Measurements from ENCODE around the gene LAMC1.

LAMC1 gene

DNA sequence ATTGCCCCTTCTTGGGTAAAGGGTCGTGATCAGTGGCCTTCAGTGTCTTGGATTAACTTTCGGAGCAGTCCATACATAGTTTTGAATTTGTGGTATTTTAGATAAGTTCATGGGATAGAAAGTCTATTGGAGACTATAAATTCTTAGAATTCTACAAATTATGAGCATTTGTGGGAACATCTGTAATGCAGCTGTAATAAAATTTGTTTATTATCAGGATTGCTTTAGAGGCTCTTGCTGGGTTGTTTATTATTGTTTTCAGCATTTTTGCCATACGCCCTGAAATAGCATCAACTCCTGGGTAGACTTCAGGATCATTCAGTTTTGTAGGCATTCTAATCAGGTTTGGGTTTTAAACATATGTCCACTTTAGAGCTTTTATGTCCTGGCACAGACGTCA, 16.1 kb downstream of the LAMC1 start:
- peak overlapping the region; percentile 46; the same call in 1 of the 2 replicates for H3K4me2 ChIP-seq
- H3K4me1 ChIP-seq (ENCODE audit: low read depth, poor library complexity, severe bottlenecking) = peaks cover 22% of the 10 kb centered on the region
- H3K9ac ChIP-seq = no peak overlapping the region
- H2AFZ ChIP-seq (ENCODE audit: low read depth) = no peak overlapping the region
- H3K79me2 ChIP-seq (ENCODE audit: insufficient read depth, low read depth) = no peaks in the 10 kb centered on the region
- H3K4me3 ChIP-seq (IDR thresholded peaks at IDR 0.05; ENCODE audit: insufficient read depth, low read depth, low read length) = no peak overlapping the region
- H4K20me1 ChIP-seq (ENCODE audit: insufficient read depth) = no peaks in the 10 kb centered on the region
- peak overlapping the region; percentile 27; the same call in 1 of the 2 replicates for H3K27ac ChIP-seq
- no peaks in the 10 kb centered on the region for H3K27me3 ChIP-seq (ENCODE audit: insufficient read depth, low read depth)
- TF ChIP-seq, protein P1, sequence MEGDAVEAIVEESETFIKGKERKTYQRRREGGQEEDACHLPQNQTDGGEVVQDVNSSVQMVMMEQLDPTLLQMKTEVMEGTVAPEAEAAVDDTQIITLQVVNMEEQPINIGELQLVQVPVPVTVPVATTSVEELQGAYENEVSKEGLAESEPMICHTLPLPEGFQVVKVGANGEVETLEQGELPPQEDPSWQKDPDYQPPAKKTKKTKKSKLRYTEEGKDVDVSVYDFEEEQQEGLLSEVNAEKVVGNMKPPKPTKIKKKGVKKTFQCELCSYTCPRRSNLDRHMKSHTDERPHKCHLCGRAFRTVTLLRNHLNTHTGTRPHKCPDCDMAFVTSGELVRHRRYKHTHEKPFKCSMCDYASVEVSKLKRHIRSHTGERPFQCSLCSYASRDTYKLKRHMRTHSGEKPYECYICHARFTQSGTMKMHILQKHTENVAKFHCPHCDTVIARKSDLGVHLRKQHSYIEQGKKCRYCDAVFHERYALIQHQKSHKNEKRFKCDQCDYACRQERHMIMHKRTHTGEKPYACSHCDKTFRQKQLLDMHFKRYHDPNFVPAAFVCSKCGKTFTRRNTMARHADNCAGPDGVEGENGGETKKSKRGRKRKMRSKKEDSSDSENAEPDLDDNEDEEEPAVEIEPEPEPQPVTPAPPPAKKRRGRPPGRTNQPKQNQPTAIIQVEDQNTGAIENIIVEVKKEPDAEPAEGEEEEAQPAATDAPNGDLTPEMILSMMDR (conservative IDR thresholded peaks at IDR 0.05; ENCODE audit: low read depth, low read length) = no peak
- H3K36me3 ChIP-seq (ENCODE audit: insufficient read depth) = no peaks in the 10 kb centered on the region

DNA sequence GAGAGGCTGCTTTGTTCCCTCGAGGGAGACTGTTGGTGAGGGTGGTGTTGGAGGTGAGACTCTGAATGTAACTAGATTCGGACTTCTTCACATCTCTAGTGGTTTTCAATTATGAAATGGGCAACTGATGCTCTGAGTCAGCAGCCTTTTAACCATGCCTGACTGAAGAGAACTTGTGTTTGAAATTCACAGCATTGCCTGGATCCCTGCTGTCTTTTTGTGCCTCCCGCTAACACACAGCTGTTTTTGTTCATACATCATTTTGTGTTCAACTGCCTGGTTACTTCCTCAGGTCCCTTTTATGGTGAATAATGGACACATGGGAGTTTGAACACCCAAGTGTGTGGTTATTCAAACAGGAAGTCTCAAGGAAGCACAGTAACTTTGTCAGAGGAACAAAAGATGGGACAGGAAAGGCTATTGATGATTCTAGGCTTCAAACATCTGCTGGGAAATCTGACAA, 16.8 kb downstream of the LAMC1 start:
- H3K4me1 ChIP-seq (ENCODE audit: low read depth, poor library complexity, severe bottlenecking) = peaks cover 27% of the 10 kb centered on the region
- H3K4me2 ChIP-seq = peak overlapping the region; percentile 46; the same call in 1 of the 2 replicates
- no peak overlapping the region; the same call in 1 of the 2 replicates for H2AFZ ChIP-seq (ENCODE audit: low read depth)

DNA sequence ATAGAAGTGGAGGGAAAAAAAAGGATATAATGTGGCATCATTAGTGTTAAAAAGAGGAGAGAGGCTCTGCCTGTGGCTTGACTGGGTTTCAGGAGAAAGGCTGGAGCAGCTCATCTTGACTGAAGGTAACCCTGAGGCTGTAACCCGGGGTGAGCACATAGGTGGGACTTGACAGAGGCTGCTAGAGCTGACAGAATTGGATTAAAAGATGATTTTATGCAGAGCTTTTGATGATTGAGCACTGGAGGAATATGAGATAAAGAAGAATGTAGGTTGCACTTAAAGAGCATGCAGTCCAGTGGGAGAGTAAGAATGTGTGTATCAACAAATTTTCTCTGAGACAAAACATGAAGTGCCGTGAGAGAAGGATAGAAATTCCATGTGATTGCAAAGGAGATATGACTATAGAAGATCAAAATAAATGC, 17.3 kb downstream of the LAMC1 start:
- TF ChIP-seq, protein P1 (conservative IDR thresholded peaks at IDR 0.05; ENCODE audit: low read depth, low read length) = no peak

More for the DNA sequence above, 16.8 kb downstream of the LAMC1 start:
- Histone ChIP-seq H3K4me3 (IDR thresholded peaks at IDR 0.05; ENCODE audit: insufficient read depth, low read depth, low read length) (no peak overlapping the region), H4K20me1 (ENCODE audit: insufficient read depth) (no peaks in the 10 kb centered on the region), H3K27me3 (ENCODE audit: insufficient read depth, low read depth) (no peaks in the 10 kb centered on the region), H3K9ac (no peak overlapping the region; the same call in 1 of the 2 replicates), H3K36me3 (ENCODE audit: insufficient read depth) (no peaks in the 10 kb centered on the region), H3K27ac (peak overlapping the region; percentile 27; the same call in 1 of the 2 replicates), H3K79me2 (ENCODE audit: insufficient read depth, low read depth) (no peaks in the 10 kb centered on the region)
- TF ChIP-seq, protein P1 (conservative IDR thresholded peaks at IDR 0.05; ENCODE audit: low read depth, low read length) = no peak

DNA sequence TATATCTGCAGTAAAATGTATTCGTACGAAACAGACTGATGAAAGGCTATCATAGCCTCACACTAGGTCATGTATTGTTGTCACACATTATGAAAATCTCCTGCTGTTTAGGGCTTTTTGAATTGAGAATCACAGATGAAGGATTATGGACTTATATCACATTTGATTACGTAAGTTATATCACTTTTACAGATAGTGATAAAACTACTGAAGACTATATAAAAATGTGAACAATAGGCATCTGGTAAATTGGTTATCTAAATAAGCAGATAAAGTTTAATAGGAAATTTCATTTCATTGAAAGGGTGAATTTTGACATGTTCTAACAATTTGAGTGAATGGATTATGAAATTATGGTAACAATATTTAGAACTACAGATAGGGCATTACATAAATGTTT, 20.0 kb downstream of the LAMC1 start:
- TF ChIP-seq, protein P1 (conservative IDR thresholded peaks at IDR 0.05; ENCODE audit: low read depth, low read length) = no peak
- Histone ChIP-seq H3K4me2 (no peak overlapping the region), H4K20me1 (ENCODE audit: insufficient read depth) (no peaks in the 10 kb centered on the region), H3K9ac (no peak overlapping the region), H3K27me3 (ENCODE audit: insufficient read depth, low read depth) (no peaks in the 10 kb centered on the region), H3K4me3 (IDR thresholded peaks at IDR 0.05; ENCODE audit: insufficient read depth, low read depth, low read length) (no peak overlapping the region), H3K79me2 (ENCODE audit: insufficient read depth, low read depth) (peaks cover 7% of the 10 kb centered on the region; the same call in 1 of the 2 replicates), H2AFZ (ENCODE audit: low read depth) (no peak overlapping the region), H3K4me1 (ENCODE audit: low read depth, poor library complexity, severe bottlenecking) (peaks cover 37% of the 10 kb centered on the region), H3K27ac (no peak overlapping the region), H3K36me3 (ENCODE audit: insufficient read depth) (no peaks in the 10 kb centered on the region)

More for the DNA sequence above, 17.3 kb downstream of the LAMC1 start:
- no peak overlapping the region for H2AFZ ChIP-seq (ENCODE audit: low read depth)
- H3K4me1 ChIP-seq (ENCODE audit: low read depth, poor library complexity, severe bottlenecking) = peaks cover 32% of the 10 kb centered on the region
- H3K4me3 ChIP-seq (IDR thresholded peaks at IDR 0.05; ENCODE audit: insufficient read depth, low read depth, low read length) = no peak overlapping the region
- no peaks in the 10 kb centered on the region for H3K27me3 ChIP-seq (ENCODE audit: insufficient read depth, low read depth)
- H4K20me1 ChIP-seq (ENCODE audit: insufficient read depth) = no peaks in the 10 kb centered on the region
- peak overlapping the region; percentile 46; the same call in 1 of the 2 replicates for H3K4me2 ChIP-seq
- H3K36me3 ChIP-seq (ENCODE audit: insufficient read depth) = no peaks in the 10 kb centered on the region
- H3K9ac ChIP-seq = no peak overlapping the region
- H3K79me2 ChIP-seq (ENCODE audit: insufficient read depth, low read depth) = no peaks in the 10 kb centered on the region
- peak overlapping the region; percentile 27; the same call in 1 of the 2 replicates for H3K27ac ChIP-seq
